ENCODE results near the gene NIN.

DNA sequence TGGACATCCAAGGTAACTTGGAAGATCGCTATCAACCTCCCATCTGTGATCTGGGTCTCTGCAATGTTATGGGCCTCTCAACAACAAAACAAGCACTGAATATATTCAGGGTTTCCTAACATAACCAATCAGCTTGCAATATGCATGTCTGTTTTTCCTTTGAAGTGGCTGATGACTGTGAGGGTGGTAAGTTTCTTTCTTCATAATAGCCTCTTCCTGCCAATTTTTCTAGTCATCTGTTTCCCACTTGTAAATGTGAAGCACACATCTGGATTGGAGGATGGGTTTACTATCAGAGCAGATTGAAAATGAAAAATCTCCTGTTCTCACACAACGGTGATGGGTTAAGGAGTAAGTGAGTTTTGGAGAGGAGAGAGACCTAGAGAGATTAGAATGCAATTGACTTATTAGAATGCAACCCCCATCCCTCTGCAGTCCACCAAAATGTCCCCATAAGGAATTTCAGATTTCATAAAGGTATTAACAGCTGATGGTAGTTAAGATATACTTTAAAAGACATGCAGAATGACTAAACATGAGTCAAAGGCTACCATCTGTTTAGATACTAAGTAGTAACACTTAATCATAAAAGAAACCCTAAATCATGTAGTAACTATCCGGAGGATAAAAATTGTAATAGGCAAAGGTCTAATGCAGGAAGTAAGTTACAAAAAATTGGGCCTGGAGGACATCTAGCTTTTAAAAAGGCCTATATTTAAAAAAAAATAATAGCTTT lies 104.4 kb downstream of the NIN start:
- TF ChIP-seq POLR2A (IDR thresholded peaks at IDR 0.05) (no peak), EP300 (IDR thresholded peaks at IDR 0.05) (no peak)
- TF ChIP-seq, protein P1, sequence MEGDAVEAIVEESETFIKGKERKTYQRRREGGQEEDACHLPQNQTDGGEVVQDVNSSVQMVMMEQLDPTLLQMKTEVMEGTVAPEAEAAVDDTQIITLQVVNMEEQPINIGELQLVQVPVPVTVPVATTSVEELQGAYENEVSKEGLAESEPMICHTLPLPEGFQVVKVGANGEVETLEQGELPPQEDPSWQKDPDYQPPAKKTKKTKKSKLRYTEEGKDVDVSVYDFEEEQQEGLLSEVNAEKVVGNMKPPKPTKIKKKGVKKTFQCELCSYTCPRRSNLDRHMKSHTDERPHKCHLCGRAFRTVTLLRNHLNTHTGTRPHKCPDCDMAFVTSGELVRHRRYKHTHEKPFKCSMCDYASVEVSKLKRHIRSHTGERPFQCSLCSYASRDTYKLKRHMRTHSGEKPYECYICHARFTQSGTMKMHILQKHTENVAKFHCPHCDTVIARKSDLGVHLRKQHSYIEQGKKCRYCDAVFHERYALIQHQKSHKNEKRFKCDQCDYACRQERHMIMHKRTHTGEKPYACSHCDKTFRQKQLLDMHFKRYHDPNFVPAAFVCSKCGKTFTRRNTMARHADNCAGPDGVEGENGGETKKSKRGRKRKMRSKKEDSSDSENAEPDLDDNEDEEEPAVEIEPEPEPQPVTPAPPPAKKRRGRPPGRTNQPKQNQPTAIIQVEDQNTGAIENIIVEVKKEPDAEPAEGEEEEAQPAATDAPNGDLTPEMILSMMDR (IDR thresholded peaks at IDR 0.05) = no peak
